Esophagus mucosa (tissue), 1 donor: ENCODE measurements around the gene SUGCT. TPM values are rescaled to one million over a fixed set of nuclear protein-coding genes. Genes with fewer than 3 reads are reported as not detected.

Experiments used
- ATAC-seq: fragments of 200-7000 bp; cut with Tn5 transposase; one replicate; pipeline ENCODE4 v1.9.1; 2020
- total RNA-seq: library from RNA; stranded (reverse); gene quantifications from one replicate; pipeline ENCODE4 v1.2.4, GENCODE V29; 2023
- donor health status: DM: yes; HTN: yes; CAD: no.

The SUGCT gene
- total RNA-seq, 1 donor from 2014 or later: 8.2 TPM

DNA sequence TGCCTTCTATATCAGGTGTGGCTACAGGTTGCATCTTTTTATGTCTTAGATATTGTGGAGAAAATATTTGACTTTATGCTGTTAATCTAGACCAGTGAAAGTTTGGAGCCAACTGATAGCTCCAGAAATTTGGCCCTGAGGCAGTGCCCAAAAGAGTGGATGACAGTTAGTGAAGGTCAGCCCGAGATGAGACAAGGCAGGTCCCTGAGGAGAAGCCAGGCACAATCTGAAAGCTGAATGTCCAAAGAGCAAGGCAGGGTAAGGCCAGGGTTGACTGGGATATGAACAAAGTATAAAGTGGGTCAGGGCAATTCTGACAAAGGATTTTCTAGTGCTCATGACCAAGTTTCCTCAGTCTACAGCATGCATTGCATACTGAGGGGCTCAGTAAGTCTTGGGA lies 661.9 kb downstream of the SUGCT start:
- ATAC-seq: no peak

DNA sequence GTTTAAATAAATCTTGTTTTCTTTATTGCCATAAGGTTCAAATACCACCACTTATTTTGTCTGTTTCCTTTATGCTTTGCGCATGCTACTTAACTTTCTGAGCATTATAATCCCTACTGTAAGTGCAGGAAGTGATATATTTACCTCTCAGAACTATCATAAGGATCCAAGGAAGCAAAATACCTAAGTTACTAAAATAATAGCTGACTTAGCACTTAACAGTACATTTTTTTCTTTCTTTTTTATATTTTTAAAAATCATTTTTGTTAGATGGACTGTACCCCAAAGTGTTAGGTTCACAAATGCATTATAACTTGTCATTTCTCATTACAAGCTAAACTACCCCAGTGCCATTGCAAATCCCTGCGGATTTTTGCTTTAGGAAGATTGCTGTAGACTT lies 663.8 kb downstream of the SUGCT start:
- ATAC-seq: no peak

DNA sequence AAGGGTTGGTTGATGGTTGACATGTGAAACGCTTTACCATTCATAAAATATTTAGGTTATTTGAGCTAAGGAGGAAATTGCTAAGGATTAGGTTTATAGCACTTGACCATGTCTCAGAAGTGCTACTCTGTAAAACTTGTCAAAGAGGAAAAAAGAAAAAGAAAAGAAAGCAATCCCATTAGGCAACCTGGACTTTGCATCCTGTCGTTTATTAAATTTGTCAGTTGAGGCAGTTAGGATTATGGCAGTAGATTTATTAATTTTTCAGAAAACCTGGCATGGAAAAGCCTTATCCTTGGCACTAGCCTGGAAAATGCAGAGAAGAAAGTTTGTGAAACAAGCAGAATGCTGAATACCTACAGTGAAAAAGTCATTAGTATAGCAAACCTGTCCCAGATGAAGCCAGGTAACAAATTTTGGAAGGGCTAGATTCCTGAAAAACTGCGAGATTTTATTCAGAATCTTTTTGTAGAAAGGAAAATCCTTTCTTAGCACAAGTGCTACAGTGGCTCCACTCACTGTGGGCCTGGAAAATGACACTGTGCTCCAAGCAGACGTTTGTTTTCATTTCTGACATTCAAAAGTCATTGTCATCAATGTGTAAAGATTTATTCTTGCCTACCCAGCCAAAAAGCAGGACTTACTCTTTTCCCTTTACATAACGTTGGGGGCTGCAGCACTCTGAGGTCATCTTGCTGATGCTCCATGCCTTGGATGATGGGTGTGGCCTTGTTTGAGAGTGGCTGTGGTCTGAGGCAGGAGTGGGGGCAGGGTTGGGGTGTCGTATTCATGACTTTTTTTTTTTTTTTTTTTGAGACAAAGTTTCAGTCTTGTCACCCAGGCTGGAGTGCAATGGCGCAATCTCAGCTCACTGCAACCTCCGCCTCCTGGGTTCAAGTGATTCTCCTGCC lies 664.9 kb downstream of the SUGCT start:
- no peak for ATAC-seq

DNA sequence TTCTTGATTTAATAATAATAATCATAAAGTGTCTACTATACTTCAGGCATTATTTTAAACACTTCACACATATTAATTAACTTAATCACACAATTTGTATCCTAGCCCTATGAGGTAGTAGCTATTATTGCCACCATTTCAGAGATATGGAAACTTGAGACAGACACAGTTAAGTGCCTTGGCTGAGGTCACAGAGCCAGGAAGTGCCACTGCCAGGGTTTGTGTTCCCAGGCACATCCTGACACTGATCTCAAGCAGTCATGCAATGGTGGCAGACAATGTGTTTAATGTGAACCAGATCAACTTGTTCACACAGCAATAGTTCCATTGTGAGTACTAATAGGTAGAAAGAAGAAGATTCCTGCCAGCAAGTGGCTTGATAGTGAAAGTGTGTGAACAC lies 666.0 kb downstream of the SUGCT start:
- no peak for ATAC-seq

DNA sequence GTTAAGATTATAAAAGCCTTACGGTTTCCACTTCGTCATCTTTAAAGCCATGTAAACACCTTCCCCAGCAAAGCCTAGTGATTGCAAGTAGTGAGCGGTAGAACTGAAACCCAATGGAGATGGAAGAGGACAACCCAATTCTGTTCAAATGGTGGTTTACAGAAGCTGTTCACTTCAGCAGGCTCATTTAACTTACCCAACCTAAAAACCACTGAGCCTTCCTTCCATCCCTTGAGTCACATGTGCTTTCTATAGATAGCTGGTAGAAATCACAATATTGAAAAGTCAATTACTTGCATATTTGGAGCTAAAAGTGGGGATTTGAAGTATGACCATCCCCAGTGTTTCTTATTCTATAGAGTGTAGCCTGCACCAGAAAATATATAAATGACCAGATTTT lies 667.7 kb downstream of the SUGCT start:
- ATAC-seq: no peak

GRCh38 chr7:40804477-40805215 lies 669.8 kb downstream of the SUGCT start:
- ATAC-seq: no peak

DNA sequence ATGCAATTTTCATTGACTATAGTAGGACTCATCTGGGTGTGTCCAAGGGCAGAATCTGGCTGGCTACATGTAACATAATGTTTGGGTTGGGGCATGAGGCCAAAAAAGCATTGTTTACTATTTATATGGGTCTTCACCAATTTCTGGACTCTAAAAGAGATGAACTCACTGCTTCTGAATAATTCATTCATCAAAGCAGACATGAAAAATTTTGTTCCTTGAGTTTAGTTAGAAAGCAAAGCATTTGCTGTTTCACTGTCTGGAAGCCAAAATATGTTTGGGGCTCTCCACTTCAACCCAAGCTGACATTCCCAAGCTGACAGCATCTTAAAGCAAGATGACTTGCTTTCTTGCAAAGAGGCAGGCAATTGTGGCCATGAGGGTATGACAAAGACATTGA lies 670.6 kb downstream of the SUGCT start:
- no peak for ATAC-seq

- ATAC-seq: no peak
Measured at GRCh38 chr7:40808378-40808942, 673.7 kb downstream of the SUGCT start.

- no peak for ATAC-seq
Measured at GRCh38 chr7:40810274-40810673, 675.5 kb downstream of the SUGCT start.

- no peak for ATAC-seq
Measured at GRCh38 chr7:40811666-40812065, 676.9 kb downstream of the SUGCT start.

GRCh38 chr7:40815022-40815421 lies 680.2 kb downstream of the SUGCT start:
- peak; percentile 39 for ATAC-seq

DNA sequence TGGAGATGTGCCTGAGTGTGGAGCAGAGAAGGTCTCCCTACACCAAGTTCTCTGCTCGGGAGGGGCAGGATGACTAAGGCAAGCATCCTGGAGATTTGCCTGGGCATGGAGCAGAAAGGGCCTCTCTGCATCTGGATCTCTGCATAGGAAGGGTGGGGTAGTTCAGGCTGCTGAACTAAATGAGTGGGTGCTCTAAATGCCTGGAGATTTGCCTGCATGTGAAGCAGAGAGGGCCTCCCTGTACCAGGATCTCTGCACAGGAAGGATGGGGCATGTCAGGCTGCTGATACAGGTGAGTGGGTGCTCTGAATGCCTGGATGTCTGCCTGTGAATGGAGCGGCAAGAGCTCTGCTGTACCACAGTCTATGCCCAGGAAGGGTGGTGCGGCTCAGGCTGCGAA lies 680.7 kb downstream of the SUGCT start:
- peak; percentile 89 for ATAC-seq

DNA sequence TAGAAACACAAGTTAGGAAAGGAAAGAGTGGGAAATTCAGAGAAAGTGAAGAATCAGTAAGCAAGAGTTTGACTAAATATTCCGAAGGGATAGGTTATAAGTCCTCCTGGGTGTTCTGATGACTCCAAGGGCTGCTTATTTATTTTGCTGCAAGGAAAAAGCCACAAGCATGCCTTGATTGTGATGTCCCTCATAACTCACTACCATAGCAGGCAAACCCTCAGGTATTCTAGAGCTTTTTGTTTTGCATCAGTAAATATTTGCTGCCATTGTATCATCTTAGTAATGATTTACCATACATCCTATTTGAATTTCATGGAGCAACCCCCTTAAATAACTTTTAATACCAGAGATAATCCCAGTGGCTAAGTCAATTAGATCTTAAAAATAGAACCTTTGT lies 688.1 kb downstream of the SUGCT start:
- ATAC-seq: no peak

GRCh38 chr7:40824461-40824860 lies 689.7 kb downstream of the SUGCT start:
- no peak for ATAC-seq

- no peak for ATAC-seq
Measured at GRCh38 chr7:40826411-40827221, 691.8 kb downstream of the SUGCT start.

GRCh38 chr7:40827222-40828085 lies 692.6 kb downstream of the SUGCT start:
- ATAC-seq: peak; percentile 77

DNA sequence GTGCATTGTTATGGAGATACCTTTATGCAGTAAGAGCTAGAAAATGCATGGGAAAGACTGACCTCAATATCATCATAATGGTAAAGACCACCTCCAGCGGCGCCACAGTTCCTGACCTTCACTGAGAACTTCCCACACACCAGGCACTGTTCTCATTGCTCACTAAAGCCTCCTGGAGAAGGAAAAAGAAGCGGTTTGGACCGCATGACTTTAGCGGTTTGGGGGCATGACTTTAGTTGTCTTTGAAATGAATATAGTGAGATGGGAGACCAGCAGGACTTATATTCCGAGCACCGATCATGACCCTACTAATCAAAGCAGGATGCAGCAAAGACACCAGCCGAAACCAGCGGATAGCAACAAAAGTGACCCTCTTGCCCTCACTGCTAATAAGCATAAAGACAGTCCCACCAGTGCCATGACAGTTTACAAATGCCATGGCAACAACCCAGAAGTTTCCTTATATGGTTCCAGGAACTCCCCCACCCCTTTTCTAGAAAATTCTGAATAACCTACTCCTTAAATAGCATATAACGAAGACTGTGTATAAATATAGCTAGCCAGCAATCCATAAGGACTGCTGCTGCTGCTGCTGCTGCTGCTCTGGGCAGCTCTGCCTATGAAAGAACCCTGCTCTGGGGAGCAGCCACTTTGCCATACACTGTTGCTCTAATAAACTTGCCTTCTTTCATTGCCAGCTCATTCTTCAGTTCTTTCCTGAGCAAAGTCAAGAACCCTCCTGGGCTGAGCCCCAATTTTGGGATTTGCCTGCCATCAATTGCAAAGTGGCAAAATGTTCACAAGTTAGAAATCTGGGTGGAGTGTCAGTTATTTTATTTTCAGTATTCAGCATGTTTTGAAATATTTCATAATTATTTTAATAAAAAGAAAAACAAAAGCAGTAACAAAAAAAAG lies 694.1 kb downstream of the SUGCT start:
- ATAC-seq: no peak

DNA sequence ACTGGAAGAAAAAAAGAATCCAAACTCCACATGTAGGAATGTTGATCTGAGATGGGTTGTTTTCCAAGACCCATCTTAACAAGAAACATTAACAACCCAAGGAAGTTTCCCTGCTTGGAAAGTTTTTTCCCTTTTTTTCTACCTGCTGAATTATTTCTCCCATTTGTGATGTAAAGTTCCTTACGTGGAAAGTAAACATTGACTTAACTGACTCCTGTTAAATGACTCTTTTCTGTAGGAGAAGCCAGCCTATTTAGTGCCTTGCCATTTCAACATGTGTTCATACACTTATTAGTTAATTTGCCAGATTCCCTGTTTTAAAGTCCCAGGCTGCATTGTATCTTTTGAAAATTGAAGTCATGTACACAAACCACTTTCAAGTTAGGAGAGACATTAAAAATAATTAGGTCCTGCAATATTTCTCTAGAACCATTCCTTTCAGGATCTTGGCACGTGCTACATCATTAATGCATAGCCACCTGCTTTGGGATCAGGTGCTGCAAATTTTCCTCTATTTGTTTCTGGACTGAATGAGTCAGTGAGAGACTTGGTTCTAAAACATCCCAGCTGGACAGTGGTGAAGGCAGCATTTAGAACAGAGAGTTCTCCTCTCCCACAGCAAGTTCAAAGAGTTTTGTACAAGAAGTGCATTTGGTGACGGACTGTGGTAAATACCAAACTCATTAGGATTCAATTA lies 698.5 kb downstream of the SUGCT start:
- ATAC-seq: no peak

- ATAC-seq: no peak
Measured at GRCh38 chr7:40833888-40834234, 699.1 kb downstream of the SUGCT start.

DNA sequence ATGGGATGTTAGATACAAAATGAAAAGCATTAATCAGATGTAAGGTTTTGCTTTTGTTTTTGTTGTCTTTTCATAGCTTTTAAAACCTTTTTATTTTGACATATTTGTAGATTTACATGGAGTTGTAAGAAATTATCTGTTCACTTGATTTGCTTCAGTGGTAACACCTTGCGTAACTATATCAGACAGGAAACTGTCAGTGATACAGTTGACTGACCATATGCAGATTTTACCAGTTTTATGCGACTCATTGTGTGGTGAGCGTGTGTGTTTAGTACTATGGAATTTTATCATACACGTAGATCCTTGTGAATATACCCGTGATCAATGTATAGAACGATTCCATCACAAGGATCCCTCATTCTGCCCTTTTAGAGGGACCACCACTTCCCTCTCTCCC lies 701.4 kb downstream of the SUGCT start:
- peak; percentile 75 for ATAC-seq
